HEK293 (cell line): ENCODE results near the gene ZBTB20.

Source experiments
- CTCF ChIA-PET: fragments of 350-600 bp; formaldehyde crosslinking; extraction: SDS; loops from one replicate; lab custom pipeline; 2021; ENCODE audit warnings: antibody characterized with exemption; lab: Yijun Ruan, JAX
- POLR2A ChIA-PET: fragments of 300-600 bp; formaldehyde crosslinking; extraction: SDS; loops from one replicate; lab custom pipeline; 2020; ENCODE audit warnings: antibody characterized with exemption, inconsistent platforms; lab: Yijun Ruan, JAX
- H3K27ac ChIP-seq: fragments of 200-500 bp; sonication (Bioruptor generic); 2 replicates; pipeline ENCODE4 v1.5.1; 2014; ENCODE audit warnings: low read depth, low read length, control low read depth, inconsistent platforms; ENCODE audit errors: extremely low read depth
- H3K36me3 ChIP-seq, 2 experiments: fragments of 200-500 bp in 1 of 2; sonication (Bioruptor generic) in 1 of 2; 1 replicate in 1 of 2; 2 replicates in 1 of 2; pipeline ENCODE4 v1.5.1; 2014 to 2017; ENCODE audit warnings: inconsistent platforms in 2 of 2, low read length in 2 of 2; ENCODE audit not compliant: control insufficient read depth in 2 of 2, insufficient read depth in 1 of 2
- H3K4me1 ChIP-seq: fragments of 200-500 bp; sonication (Bioruptor generic); 2 replicates; pipeline ENCODE4 v1.5.1; 2014; ENCODE audit warnings: mild to moderate bottlenecking, low read length, inconsistent platforms; ENCODE audit not compliant: control insufficient read depth, insufficient read depth
- H3K4me3 ChIP-seq: 2 replicates; pipeline ENCODE4 v1.5.1; 2011; ENCODE audit warnings: low read depth, mild to moderate bottlenecking, control low read depth, low read length, moderate library complexity
- H3K9me3 ChIP-seq: fragments of 200-500 bp; sonication (Bioruptor generic); 2 replicates; pipeline ENCODE4 v1.5.1; 2014; ENCODE audit warnings: low read depth, low read length, inconsistent platforms; ENCODE audit not compliant: control insufficient read depth, insufficient read depth
- BCL6B ChIP-seq: fragments of 450-650 bp; formaldehyde crosslinking; IDR thresholded peaks from 2 replicates; pipeline ENCODE4 v1.5.1; 2017; ENCODE audit warnings: missing biosample characterization, missing genetic modification characterization
- KLF16 ChIP-seq: fragments of 450-650 bp; formaldehyde crosslinking; IDR thresholded peaks from 2 replicates; pipeline ENCODE4 v1.5.1; 2017; ENCODE audit warnings: missing biosample characterization, missing genetic modification characterization
- SP3 ChIP-seq: fragments of 450-650 bp; formaldehyde crosslinking; IDR thresholded peaks from 2 replicates; pipeline ENCODE4 v1.5.1; 2016; ENCODE audit warnings: missing biosample characterization, missing genetic modification characterization
- YY1 ChIP-seq: fragments of 450-650 bp; formaldehyde crosslinking; IDR thresholded peaks from 2 replicates; pipeline ENCODE4 v1.5.1; 2018; ENCODE audit warnings: missing biosample characterization, missing genetic modification characterization
- ZFP37 ChIP-seq: fragments of 450-650 bp; formaldehyde crosslinking; IDR thresholded peaks from 2 replicates; pipeline ENCODE4 v1.5.1; 2016; ENCODE audit warnings: missing biosample characterization, missing genetic modification characterization
- ZNF112 ChIP-seq: fragments of 450-650 bp; formaldehyde crosslinking; IDR thresholded peaks from 2 replicates; pipeline ENCODE4 v1.5.0; 2017; ENCODE audit warnings: missing biosample characterization, missing genetic modification characterization
- ZNF24 ChIP-seq: fragments of 450-650 bp; formaldehyde crosslinking; IDR thresholded peaks from 2 replicates; pipeline ENCODE4 v1.5.1; 2016; ENCODE audit warnings: missing biosample characterization, missing genetic modification characterization
- ZNF341 ChIP-seq: fragments of 450-650 bp; formaldehyde crosslinking; IDR thresholded peaks from 2 replicates; pipeline ENCODE4; 2016; ENCODE audit warnings: low read depth, missing biosample characterization, missing genetic modification characterization
- ZNF423 ChIP-seq: fragments of 450-650 bp; formaldehyde crosslinking; IDR thresholded peaks from 2 replicates; pipeline ENCODE4 v1.5.1; 2016; ENCODE audit warnings: missing biosample characterization, missing genetic modification characterization
- ZNF48 ChIP-seq: fragments of 450-650 bp; formaldehyde crosslinking; IDR thresholded peaks from 2 replicates; pipeline ENCODE4 v1.5.1; 2016; ENCODE audit warnings: missing biosample characterization, missing genetic modification characterization
- ZNF558 ChIP-seq: fragments of 450-650 bp; formaldehyde crosslinking; IDR thresholded peaks from 2 replicates; pipeline ENCODE4 v1.5.1; 2016; ENCODE audit warnings: missing biosample characterization, missing genetic modification characterization
- ZNF645 ChIP-seq: fragments of 450-650 bp; formaldehyde crosslinking; IDR thresholded peaks from 2 replicates; pipeline ENCODE4; 2016; ENCODE audit warnings: missing biosample characterization, missing genetic modification characterization
- ZNF654 ChIP-seq: fragments of 450-650 bp; formaldehyde crosslinking; IDR thresholded peaks from 2 replicates; pipeline ENCODE4 v1.5.1; 2016; ENCODE audit warnings: low read depth, missing biosample characterization, missing genetic modification characterization
- ZNF692 ChIP-seq: fragments of 450-650 bp; formaldehyde crosslinking; IDR thresholded peaks from 2 replicates; pipeline ENCODE4 v1.5.1; 2016; ENCODE audit warnings: missing biosample characterization, missing genetic modification characterization
- ZSCAN30 ChIP-seq: fragments of 450-650 bp; IDR thresholded peaks from 2 replicates; pipeline ENCODE4 v1.5.1; 2018; ENCODE audit warnings: missing biosample characterization, mild to moderate bottlenecking, missing genetic modification characterization, moderate library complexity
- TF ChIP-seq, protein P1 (sequence below): fragments of 450-650 bp; formaldehyde crosslinking; IDR thresholded peaks from 2 replicates; pipeline ENCODE4 v1.5.1; 2016; ENCODE audit warnings: missing biosample characterization, missing genetic modification characterization
- TF ChIP-seq, protein P2 (sequence below): fragments of 450-650 bp; formaldehyde crosslinking; IDR thresholded peaks from 2 replicates; pipeline ENCODE4 v1.5.1; 2016; ENCODE audit warnings: missing biosample characterization, missing genetic modification characterization, low read depth

ZBTB20 gene

GRCh38 chr3:114286266-114286665 lies 860.8 kb downstream of the ZBTB20 start (continued):
- TF ChIP-seq ZNF112 (tag by site-specific recombination) = no peak
- TF ChIP-seq, all 188 proteins: peak for 0

GRCh38 chr3:114285648-114286230 lies 861.3 kb downstream of the ZBTB20 start:
- no peak for TF ChIP-seq YY1 (tag by site-specific recombination)
- no peak for TF ChIP-seq ZNF692
- no peak for TF ChIP-seq ZNF645 (tag by site-specific recombination)
- no peak for TF ChIP-seq SP3 (tag by site-specific recombination)
- TF ChIP-seq ZNF341 (tag by site-specific recombination) = no peak
- no peak for TF ChIP-seq ZNF48 (tag by site-specific recombination)
- TF ChIP-seq BCL6B (tag by site-specific recombination) = no peak
- no peak for TF ChIP-seq ZNF24
- no peak for TF ChIP-seq ZSCAN30 (tag by site-specific recombination)
- no peak for TF ChIP-seq ZNF423
- TF ChIP-seq, protein P1, sequence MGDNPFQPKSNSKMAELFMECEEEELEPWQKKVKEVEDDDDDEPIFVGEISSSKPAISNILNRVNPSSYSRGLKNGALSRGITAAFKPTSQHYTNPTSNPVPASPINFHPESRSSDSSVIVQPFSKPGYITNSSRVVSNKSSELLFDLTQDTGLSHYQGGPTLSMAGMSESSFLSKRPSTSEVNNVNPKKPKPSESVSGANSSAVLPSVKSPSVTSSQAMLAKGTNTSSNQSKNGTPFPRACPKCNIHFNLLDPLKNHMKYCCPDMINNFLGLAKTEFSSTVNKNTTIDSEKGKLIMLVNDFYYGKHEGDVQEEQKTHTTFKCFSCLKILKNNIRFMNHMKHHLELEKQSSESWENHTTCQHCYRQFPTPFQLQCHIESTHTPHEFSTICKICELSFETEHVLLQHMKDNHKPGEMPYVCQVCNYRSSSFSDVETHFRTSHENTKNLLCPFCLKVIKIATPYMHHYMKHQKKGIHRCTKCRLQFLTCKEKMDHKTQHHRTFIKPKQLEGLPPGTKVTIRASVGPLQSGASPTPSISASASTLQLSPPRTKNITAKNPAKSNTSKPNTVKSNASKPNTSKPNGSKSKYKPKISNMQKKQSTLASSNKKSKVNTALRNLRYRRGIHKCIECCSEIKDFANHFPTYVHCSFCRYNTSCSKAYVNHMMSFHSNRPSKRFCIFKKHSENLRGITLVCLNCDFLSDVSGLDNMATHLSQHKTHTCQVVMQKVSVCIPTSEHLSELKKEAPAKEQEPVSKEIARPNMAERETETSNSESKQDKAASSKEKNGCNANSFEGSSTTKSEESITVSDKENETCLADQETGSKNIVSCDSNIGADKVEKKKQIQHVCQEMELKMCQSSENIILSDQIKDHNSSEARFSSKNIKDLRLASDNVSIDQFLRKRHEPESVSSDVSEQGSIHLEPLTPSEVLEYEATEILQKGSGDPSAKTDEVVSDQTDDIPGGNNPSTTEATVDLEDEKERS (tag by site-specific recombination) = no peak
- TF ChIP-seq ZFP37 (tag by site-specific recombination) = no peak
- no peak for TF ChIP-seq ZNF654 (tag by site-specific recombination)
- TF ChIP-seq KLF16 (tag by site-specific recombination) = no peak
- no peak for TF ChIP-seq ZNF558
- TF ChIP-seq, protein P2, sequence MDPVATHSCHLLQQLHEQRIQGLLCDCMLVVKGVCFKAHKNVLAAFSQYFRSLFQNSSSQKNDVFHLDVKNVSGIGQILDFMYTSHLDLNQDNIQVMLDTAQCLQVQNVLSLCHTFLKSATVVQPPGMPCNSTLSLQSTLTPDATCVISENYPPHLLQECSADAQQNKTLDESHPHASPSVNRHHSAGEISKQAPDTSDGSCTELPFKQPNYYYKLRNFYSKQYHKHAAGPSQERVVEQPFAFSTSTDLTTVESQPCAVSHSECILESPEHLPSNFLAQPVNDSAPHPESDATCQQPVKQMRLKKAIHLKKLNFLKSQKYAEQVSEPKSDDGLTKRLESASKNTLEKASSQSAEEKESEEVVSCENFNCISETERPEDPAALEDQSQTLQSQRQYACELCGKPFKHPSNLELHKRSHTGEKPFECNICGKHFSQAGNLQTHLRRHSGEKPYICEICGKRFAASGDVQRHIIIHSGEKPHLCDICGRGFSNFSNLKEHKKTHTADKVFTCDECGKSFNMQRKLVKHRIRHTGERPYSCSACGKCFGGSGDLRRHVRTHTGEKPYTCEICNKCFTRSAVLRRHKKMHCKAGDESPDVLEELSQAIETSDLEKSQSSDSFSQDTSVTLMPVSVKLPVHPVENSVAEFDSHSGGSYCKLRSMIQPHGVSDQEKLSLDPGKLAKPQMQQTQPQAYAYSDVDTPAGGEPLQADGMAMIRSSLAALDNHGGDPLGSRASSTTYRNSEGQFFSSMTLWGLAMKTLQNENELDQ = no peak
- POLR2A ChIA-PET = no interaction called here
- CTCF ChIA-PET = interaction anchor here (0.7 to 1.1 kb wide), 2 partner anchors 8 to 136 kb away, joined by 3 to 4 read pairs; partner anchors contain the start of gene TIGIT

More at GRCh38 chr3:114285648-114286230, 861.3 kb downstream of the ZBTB20 start:
- no peak overlapping the region for H3K27ac ChIP-seq
- no peaks in the 10 kb centered on the region for H3K4me1 ChIP-seq
- H3K36me3 ChIP-seq = no peaks in the 10 kb centered on the region
- H3K9me3 ChIP-seq = no peaks in the 10 kb centered on the region
- H3K4me3 ChIP-seq = no peak overlapping the region
